AG10803 (cell line): ENCODE measurements around the gene GPR143.
A peak's percentile ranks its signal among the peaks of the same experiment; 100 is the strongest.

Experiments used
- DNase-seq: peaks from one replicate; pipeline ENCODE4 v3.0.0; 2010; ENCODE audit warnings: low read depth
- H3K4me3 ChIP-seq: 2 replicates; pipeline ENCODE4 v1.5.1; 2011; ENCODE audit warnings: mild to moderate bottlenecking, low read length, control low read depth
- TF ChIP-seq, protein P1 (sequence below): conservative IDR thresholded peaks from 2 replicates; pipeline ENCODE4 v1.5.1; 2011; ENCODE audit warnings: mild to moderate bottlenecking, low read length, control low read depth, inconsistent platforms

Gene GPR143

DNA sequence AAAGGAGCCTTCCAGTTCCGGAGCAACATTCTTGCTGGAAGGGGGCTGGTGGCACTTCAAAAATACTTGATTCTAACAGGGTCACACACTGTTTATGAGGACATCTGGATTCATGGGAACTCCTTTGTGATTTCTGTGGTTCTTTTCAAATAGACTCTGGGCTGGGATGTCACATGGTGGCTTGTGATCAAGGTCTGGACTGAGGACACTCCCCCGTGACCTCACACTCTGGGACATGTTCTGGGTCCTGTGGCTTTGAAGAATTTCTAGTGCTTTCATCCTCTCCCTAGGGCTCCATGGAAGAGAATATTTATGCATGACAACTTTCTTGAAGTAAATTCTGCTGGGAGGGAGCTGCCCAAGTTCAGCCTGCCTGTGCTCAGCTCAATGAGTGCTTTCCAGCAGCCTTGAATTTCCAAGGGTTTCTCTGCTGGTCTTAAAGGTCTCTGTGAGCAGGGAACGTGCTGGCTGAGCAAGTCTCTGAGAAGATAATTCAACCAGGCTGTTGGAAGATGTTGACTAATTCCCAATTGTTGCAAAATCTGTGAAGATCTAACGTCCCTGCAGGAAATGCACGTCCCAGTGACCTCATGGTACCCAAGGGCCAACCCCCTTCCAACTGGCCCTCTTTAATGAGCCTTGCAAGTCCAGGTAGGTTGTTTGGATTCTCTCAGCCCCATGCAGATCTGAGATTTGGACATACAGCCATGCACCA, 36.3 kb downstream of the GPR143 start:
- TF ChIP-seq, protein P1, sequence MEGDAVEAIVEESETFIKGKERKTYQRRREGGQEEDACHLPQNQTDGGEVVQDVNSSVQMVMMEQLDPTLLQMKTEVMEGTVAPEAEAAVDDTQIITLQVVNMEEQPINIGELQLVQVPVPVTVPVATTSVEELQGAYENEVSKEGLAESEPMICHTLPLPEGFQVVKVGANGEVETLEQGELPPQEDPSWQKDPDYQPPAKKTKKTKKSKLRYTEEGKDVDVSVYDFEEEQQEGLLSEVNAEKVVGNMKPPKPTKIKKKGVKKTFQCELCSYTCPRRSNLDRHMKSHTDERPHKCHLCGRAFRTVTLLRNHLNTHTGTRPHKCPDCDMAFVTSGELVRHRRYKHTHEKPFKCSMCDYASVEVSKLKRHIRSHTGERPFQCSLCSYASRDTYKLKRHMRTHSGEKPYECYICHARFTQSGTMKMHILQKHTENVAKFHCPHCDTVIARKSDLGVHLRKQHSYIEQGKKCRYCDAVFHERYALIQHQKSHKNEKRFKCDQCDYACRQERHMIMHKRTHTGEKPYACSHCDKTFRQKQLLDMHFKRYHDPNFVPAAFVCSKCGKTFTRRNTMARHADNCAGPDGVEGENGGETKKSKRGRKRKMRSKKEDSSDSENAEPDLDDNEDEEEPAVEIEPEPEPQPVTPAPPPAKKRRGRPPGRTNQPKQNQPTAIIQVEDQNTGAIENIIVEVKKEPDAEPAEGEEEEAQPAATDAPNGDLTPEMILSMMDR: no peak
- no peak overlapping the region for H3K4me3 ChIP-seq
- DNase-seq: peak; percentile 51

DNA sequence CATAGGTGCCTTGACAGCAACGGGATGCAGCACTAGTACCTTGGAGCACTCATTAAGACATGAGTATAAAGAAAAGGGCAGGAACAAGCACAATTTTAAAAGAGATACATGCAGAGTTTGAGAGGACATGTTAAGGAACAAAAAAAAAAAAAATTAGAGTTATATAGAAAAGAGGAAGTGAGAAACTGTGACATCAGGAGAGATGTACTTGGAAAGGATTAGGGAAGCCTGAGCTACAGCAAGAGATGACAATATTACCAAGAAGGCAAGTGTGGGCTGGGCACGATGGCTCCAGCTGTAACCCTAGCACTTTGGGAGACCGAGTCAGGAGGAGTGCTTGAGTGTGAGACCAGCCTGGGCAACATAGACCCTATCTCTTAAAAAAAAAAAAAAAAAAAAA, 37.4 kb downstream of the GPR143 start:
- TF ChIP-seq, protein P1: no peak
- DNase-seq: no peak
- H3K4me3 ChIP-seq: no peak overlapping the region

DNA sequence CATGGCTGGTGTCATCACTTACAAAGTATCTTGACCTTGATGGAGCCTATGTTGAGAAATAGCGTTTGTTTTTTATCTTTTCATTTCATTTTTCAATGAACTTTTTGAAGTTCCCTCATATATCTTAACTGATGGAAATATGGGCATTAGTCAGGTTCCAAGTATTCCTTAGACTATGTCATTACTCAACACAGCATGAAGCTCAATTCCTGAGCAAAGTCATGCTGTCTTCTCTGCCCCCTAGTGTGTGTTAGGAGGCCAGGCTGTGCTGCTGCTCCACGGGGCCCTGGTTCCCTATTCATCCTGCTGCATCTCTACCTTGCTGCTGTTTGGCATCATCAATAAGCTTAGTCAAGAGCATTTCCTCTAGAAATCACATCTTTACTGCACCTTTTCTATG, 40.9 kb downstream of the GPR143 start:
- peak; percentile 5 for DNase-seq

DNA sequence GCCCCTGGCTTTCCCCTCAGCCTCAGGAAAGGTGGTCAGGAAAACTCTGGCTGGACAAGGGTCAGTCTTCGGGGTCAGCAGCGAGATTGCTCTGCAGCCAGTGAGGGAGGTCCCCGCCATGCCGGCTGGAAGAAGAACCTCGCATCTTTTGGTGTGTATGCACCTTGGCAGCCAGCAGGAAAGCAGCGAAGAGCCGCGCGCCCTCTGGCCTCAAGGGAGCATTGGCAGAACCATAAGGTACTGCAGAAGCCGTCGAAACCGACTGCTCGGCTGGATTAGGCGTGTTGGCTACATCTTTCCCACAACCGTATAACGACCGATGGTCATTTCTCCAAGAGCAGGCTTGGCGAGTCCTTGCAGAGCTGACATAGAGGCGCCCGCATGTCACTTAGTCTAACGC, 48.3 kb downstream of the GPR143 start:
- no peak for DNase-seq
- TF ChIP-seq, protein P1: no peak
- H3K4me3 ChIP-seq: no peak overlapping the region

More for the DNA sequence above, 40.9 kb downstream of the GPR143 start:
- TF ChIP-seq, protein P1: no peak; the same call in 1 of the 2 replicates
- H3K4me3 ChIP-seq: no peak overlapping the region

DNA sequence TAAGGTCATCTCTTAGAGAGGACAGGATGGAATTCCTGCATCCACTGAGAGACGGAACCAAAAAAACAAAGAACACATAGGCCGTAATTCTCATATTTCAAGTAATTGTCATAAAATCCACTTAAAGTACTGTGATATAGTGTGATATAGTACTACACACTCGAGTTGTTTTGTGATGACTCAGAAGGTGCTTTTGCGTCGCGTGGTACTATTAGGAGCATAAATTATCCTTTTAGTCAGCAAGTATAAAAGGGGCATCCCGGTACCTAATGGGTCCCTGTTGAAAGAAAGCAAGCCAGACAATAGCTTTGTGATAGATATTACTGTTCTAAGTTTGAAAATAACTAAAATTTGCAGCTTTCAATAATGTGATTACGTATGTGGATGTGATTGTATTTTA, 55.3 kb downstream of the GPR143 start:
- no peak for DNase-seq
- TF ChIP-seq, protein P1: no peak
- H3K4me3 ChIP-seq: no peak overlapping the region

DNA sequence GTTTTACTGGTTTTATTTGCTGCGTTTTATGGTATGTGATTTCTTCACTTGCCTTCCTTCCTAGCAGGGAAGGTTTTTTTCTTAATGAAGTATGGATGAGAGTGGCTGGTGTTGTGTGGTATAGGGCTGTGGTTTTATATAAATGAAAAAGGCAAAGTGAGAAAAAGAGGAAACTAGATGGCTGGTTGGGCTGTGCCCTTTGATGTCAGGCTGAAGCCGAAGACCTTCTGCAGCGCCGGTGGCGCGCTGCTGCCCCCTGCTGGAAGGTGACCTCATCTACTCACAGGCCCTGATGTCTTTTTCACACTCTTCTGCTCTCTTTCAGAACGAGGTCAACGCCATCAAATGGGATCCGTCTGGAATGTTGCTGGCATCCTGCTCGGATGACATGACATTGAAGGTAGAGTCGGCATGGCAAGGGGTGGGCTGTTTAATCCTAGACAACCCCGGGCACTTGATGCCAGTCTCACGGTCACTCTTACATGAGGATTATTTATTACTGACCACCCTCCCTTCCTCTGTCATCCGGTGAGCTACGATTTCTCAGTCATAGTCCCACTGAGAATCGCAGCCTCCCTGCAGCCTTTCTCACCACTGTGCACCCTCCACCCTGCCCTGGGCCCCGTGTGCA, 56.6 kb downstream of the GPR143 start:
- DNase-seq: peak; percentile 47
- TF ChIP-seq, protein P1: peak; percentile 74
- no peak overlapping the region for H3K4me3 ChIP-seq

DNA sequence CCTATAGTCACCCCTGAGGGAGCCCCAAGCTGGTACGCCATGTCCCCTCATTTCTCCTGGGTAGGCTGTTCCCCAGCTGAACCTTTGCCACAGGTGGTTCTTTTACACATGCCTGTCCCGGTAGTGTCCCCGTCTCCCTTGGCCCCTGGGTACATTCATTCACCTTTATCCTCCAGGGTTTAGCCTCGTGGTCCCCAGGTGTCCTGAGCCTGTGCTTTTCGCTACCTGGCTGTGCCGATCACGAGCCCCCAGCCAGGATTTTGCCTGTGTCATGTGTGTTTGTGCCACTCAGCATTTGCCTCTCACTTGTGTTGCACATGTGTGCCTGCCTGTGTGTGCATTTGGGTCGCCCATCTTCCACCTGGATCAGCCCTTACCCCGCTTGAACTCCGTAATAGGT, 57.6 kb downstream of the GPR143 start:
- H3K4me3 ChIP-seq: no peak overlapping the region
- TF ChIP-seq, protein P1: no peak
- no peak for DNase-seq
